H1 (cell line): ENCODE measurements around the gene C1GALT1. TPM values are rescaled to one million over a fixed set of nuclear protein-coding genes. Genes with fewer than 3 reads are reported as not detected.

Experiments used
- ATF3 ChIP-seq: IDR thresholded peaks from 2 replicates; pipeline ENCODE4 v1.6.1; 2011; ENCODE audit warnings: low read depth, mild to moderate bottlenecking, low read length; ENCODE audit not compliant: insufficient read depth
- RNF2 ChIP-seq: fragments of 200-900, 300-1000 bp; sonication (generic); IDR thresholded peaks from 2 replicates; pipeline ENCODE4 v1.7.1; 2016; ENCODE audit warnings: borderline replicate concordance, low read depth, mild to moderate bottlenecking, antibody characterized with exemption, low read length; ENCODE audit not compliant: poor library complexity, severe bottlenecking; ENCODE audit errors: missing control alignments
- polyA plus RNA-seq, 7 experiments: library from polyadenylated mRNA; depleted of rRNA in 3 of 7; stranded (reverse) in 5 of 7; unstranded in 2 of 7; fragments of >200 nt in 5 of 7; fragments of 200-250 nt in 2 of 7; gene quantifications; 1 replicate in 5 of 7; 2 replicates in 1 of 7; 4 replicates in 1 of 7; pipeline versions ENCODE4 v1.2.1 to v1.2.3, GENCODE V29; 2011 to 2013; ENCODE audit warnings: missing spikeins in 2 of 7, mixed read lengths in 2 of 7
- total RNA-seq: library from RNA; stranded (reverse); fragmentation: NEBNext Ultra II Directional; extraction: Animal tissue kit (Norgen Biotek cat#: 25700); gene quantifications from 2 replicates; pipeline ENCODE4 v1.2.1, GENCODE V29; 2021
- TF ChIP-seq, protein P1 (sequence below): fragments of 300-600 bp; sonication (generic); IDR thresholded peaks from 2 replicates; pipeline ENCODE4 v1.7.1; 2012; ENCODE audit warnings: low read length, moderate library complexity, mild to moderate bottlenecking, inconsistent platforms; ENCODE audit not compliant: insufficient replicate concordance

C1GALT1 gene
- total and polyA plus RNA-seq, 2 of the 8 experiments (the other 6 are each of a cell fraction or from before 2014, with no cell fraction given), result 18.7 to 94.2 TPM

DNA sequence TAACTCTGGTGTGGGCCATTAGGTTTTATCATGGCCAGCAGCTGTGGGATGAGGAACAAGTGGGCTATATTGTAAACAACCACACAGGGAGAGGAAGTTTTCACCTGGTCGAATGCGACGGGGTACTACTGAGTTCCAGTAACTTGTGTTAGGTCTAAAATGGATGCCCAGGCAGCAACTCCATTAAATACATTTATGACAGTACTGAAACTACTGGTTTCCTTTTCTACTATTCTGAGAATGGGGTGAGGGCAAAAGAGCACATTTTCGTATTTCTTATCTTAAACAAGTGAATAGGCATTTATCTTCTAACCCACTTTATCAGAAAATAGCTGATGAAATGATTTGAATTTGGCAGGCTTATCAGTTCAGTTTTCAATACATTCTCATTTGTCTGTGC lies 109.7 kb downstream of the C1GALT1 start (continued):
- TF ChIP-seq ATF3, result no peak
- TF ChIP-seq, protein P1, sequence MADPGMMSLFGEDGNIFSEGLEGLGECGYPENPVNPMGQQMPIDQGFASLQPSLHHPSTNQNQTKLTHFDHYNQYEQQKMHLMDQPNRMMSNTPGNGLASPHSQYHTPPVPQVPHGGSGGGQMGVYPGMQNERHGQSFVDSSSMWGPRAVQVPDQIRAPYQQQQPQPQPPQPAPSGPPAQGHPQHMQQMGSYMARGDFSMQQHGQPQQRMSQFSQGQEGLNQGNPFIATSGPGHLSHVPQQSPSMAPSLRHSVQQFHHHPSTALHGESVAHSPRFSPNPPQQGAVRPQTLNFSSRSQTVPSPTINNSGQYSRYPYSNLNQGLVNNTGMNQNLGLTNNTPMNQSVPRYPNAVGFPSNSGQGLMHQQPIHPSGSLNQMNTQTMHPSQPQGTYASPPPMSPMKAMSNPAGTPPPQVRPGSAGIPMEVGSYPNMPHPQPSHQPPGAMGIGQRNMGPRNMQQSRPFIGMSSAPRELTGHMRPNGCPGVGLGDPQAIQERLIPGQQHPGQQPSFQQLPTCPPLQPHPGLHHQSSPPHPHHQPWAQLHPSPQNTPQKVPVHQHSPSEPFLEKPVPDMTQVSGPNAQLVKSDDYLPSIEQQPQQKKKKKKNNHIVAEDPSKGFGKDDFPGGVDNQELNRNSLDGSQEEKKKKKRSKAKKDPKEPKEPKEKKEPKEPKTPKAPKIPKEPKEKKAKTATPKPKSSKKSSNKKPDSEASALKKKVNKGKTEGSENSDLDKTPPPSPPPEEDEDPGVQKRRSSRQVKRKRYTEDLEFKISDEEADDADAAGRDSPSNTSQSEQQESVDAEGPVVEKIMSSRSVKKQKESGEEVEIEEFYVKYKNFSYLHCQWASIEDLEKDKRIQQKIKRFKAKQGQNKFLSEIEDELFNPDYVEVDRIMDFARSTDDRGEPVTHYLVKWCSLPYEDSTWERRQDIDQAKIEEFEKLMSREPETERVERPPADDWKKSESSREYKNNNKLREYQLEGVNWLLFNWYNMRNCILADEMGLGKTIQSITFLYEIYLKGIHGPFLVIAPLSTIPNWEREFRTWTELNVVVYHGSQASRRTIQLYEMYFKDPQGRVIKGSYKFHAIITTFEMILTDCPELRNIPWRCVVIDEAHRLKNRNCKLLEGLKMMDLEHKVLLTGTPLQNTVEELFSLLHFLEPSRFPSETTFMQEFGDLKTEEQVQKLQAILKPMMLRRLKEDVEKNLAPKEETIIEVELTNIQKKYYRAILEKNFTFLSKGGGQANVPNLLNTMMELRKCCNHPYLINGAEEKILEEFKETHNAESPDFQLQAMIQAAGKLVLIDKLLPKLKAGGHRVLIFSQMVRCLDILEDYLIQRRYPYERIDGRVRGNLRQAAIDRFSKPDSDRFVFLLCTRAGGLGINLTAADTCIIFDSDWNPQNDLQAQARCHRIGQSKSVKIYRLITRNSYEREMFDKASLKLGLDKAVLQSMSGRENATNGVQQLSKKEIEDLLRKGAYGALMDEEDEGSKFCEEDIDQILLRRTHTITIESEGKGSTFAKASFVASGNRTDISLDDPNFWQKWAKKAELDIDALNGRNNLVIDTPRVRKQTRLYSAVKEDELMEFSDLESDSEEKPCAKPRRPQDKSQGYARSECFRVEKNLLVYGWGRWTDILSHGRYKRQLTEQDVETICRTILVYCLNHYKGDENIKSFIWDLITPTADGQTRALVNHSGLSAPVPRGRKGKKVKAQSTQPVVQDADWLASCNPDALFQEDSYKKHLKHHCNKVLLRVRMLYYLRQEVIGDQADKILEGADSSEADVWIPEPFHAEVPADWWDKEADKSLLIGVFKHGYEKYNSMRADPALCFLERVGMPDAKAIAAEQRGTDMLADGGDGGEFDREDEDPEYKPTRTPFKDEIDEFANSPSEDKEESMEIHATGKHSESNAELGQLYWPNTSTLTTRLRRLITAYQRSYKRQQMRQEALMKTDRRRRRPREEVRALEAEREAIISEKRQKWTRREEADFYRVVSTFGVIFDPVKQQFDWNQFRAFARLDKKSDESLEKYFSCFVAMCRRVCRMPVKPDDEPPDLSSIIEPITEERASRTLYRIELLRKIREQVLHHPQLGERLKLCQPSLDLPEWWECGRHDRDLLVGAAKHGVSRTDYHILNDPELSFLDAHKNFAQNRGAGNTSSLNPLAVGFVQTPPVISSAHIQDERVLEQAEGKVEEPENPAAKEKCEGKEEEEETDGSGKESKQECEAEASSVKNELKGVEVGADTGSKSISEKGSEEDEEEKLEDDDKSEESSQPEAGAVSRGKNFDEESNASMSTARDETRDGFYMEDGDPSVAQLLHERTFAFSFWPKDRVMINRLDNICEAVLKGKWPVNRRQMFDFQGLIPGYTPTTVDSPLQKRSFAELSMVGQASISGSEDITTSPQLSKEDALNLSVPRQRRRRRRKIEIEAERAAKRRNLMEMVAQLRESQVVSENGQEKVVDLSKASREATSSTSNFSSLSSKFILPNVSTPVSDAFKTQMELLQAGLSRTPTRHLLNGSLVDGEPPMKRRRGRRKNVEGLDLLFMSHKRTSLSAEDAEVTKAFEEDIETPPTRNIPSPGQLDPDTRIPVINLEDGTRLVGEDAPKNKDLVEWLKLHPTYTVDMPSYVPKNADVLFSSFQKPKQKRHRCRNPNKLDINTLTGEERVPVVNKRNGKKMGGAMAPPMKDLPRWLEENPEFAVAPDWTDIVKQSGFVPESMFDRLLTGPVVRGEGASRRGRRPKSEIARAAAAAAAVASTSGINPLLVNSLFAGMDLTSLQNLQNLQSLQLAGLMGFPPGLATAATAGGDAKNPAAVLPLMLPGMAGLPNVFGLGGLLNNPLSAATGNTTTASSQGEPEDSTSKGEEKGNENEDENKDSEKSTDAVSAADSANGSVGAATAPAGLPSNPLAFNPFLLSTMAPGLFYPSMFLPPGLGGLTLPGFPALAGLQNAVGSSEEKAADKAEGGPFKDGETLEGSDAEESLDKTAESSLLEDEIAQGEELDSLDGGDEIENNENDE, result no peak
- no peak for TF ChIP-seq RNF2
